Right renal pelvis (tissue), 4 donors: ENCODE data around the gene KLHL6. TPM values are rescaled to one million over a fixed set of nuclear protein-coding genes. Genes with fewer than 3 reads are reported as not detected.
"Not testable (repeated sequence)": the region's sequence is repeated elsewhere in the genome, so short reads cannot be mapped to it uniquely, and the experiment has no call there.

Source experiments
- DNase-seq, 4 donors: peaks; one replicate each; pipeline ENCODE4 v3.0.0-alpha.2; 2013; ENCODE audit warnings: low read depth in 4 of 4, low spot score in 3 of 4, missing footprints in 1 of 4
- polyA plus RNA-seq, 4 donors: library from polyadenylated mRNA; unstranded; fragments of 120-200 nt; gene quantifications; one replicate each; pipeline ENCODE4 v1.2.1, GENCODE V29; 2013; ENCODE audit not compliant: insufficient read length in 4 of 4

Gene KLHL6
- polyA plus RNA-seq, 4 donors = 1.0 to 1.3 (median 1.1) TPM

DNA sequence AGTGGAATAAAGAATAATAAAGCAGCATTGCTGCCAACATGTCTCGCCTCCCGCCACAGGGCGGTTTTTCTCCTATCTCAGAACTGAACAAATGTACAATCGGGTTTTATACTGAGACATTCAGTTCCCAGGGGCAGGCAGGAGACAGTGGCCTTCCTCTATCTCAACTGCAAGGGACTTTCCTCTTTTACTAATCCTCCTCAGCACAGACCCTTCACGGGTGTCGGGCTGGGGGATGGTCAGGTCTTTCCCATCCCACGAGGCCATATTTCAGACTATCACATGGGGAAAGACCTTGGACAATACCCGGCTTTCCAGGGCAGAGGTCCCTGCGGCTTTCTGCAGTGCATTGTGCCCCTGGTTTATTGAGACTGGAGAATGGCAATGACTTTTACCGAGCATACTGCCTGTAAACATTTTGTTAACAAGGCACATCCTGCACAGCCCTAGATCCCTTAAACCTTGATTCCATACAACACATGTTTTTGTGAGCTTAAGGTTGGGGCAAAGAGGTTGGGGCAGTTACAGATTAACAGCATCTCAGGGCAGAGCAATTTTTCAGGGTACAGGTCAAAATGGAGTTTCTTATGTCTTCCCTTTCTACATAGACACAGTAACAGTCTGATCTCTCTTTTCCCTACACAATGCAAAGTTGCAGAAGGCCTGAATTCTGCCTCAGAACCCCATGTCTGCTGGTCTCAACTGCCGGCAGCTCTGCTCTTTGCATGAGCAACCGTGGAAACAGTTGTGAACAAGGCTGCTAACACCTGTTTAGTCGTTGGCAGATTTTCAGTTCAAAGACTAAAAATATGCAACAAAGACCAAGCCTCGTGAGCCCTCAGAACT lies 44.0 kb downstream of the KLHL6 start:
- DNase-seq = not testable (repeated sequence)

DNA sequence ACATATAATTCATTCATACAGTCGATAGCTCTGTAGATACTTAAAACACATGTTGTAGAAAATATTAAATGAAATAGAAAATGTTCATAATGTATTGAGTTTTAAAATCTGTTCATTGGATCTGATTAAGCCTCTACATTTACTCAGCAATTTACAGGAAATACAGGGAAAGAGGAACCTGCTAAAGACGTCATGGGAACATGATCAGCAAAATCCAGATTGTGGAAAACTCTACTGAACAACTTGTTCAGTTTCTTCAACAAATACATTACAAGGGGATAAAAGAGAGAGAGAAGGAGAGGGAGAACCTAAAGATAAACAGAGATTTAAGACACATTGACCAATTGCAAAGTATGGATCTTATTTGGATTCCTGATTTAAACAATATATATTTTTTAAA lies 46.7 kb downstream of the KLHL6 start:
- DNase-seq = no peak

GRCh38 chr3:183507551-183507950 lies 48.0 kb downstream of the KLHL6 start:
- no peak for DNase-seq

- DNase-seq = no peak
Observed at GRCh38 chr3:183506674-183507320, 48.7 kb downstream of the KLHL6 start.

DNA sequence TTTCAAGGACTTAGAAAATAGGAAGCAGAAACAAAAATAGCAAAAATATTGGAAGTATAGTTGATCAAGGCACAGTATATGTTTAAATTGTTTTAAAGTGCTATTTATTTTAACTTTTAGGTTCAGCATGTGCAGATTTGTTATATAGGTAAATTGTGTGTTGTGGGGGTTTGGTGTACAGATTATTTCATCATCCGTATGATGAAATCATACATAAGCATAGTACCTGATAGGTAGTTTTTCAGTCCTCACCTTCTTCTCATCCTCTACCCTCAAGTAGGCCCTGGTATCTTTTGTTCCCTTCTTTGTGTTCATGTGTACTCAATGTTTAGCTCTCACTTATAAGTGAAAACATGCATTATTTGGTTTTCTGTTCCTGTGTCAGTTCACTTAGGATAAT lies 50.9 kb downstream of the KLHL6 start:
- DNase-seq = no peak

- DNase-seq = no peak
Observed at GRCh38 chr3:183503746-183504145, 51.8 kb downstream of the KLHL6 start.

DNA sequence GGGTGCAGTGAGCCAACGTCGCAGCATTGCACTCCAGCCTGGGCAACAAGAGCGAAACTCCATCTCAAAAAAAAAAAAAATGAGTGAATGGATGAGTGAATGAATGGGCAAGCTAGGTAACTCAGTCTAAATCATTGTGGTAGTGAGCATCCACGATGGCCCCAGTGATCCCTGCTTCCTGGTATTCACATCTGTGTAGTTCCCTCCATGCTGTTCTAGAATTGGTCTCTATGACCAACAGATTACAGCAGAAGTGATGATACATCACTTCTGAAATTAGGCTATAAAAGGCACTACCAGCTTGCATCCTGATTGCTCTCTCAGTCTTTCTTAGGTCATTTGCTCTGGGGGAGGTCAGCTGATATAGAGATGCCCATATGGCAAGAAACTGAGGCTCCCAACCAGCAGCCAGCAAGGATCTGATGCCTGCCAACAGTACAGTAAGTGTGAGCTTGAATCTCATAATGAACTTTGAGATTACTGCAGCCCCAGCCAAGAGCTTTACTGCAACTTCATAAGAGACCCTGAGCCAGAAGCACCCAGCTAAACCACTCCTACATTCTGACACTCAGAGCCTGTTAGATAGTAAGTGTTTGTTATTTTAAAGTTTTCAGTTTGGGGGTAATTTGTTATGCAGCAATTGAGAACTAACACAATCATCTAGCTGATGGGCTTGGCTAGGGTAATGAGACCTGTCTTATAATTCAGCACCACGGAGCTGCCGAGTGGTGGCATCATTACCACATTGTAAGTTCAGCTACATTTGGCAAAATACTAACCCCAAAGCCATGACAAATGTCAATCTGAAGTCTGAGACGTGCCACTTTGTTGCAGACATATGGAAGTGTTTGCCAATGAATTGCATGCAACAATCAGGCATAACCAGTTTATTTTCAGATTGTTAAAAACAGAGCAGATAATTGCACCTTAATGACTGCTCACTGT lies 53.0 kb downstream of the KLHL6 start:
- no peak for DNase-seq

DNA sequence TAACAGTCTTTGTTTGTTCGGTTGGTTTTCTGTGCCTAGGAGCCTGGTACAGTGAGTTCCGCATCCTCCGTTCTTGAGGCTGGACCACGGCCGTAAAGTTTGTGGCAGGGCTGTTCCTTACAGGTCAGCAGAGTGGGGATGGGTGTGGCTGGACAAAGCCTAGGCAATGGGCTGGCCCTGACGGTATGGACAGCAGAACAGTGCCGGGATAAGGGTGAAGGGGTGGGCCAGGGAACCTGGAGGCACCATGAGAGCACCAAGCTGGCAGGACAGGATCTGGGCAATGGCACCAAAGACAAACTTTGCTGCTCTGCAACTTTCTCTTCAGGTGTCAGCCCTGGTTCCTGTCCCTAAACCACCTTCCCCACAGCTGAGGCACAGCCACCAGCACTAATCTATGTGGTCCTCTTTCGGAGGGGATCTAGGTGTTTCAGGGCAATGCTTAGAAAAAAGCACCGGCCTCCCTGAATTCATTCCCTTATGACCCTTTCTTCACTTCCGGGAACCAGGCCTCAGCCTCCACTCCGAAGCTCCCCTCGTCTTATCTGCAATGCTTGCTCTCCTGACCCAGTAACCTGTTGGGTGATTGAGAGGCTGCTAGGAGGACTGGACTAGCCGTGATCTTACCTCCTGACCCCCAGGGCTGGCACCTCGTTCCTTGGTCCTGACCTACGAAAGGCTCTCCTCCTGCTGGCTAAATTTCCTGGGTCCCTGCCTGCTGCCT lies 54.4 kb downstream of the KLHL6 start:
- DNase-seq = no peak

DNA sequence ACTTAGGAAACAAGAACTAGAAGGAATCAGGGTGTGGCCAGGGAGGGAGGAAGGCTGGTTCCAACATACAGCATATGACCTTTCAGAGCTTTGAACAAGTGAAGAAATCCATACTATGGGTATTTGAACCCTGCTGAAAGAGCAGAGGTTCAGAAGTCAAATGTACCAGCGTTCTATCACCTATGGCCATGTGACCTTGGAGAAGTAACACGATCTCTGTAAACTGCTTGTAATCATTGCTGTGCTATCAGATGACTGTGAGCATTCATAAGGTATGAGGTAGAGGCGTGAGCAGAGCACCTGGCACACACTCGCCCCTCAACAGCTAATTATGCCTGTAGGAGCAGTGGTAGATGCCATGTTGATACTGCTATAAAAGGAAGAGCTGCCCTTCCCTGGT lies 55.2 kb downstream of the KLHL6 start:
- DNase-seq = no peak

GRCh38 chr3:183498634-183499033 lies 56.9 kb downstream of the KLHL6 start:
- no peak for DNase-seq

GRCh38 chr3:183497313-183497712 lies 58.2 kb downstream of the KLHL6 start:
- no peak for DNase-seq

- no peak for DNase-seq
Observed at GRCh38 chr3:183496311-183496710, 59.2 kb downstream of the KLHL6 start.

DNA sequence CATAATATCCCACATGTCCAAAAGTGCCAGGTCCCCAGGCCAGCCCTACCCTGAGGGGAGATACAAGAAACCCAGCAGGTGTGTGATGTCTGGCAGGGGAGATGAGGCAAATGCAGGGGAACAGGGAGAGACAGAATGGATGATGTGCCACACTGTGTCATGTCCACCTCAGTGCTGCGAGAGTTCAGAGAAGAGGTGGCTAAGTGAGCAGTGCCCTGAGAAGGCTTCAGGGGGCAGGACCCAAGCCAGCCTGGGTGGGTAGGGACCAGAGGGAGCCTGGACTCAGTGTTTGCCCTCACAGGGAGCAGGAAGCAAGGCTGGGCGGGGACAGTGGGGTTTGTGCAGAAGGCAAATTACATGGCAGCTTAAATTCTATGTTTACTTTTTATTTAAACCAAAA lies 61.2 kb downstream of the KLHL6 start:
- DNase-seq = no peak

DNA sequence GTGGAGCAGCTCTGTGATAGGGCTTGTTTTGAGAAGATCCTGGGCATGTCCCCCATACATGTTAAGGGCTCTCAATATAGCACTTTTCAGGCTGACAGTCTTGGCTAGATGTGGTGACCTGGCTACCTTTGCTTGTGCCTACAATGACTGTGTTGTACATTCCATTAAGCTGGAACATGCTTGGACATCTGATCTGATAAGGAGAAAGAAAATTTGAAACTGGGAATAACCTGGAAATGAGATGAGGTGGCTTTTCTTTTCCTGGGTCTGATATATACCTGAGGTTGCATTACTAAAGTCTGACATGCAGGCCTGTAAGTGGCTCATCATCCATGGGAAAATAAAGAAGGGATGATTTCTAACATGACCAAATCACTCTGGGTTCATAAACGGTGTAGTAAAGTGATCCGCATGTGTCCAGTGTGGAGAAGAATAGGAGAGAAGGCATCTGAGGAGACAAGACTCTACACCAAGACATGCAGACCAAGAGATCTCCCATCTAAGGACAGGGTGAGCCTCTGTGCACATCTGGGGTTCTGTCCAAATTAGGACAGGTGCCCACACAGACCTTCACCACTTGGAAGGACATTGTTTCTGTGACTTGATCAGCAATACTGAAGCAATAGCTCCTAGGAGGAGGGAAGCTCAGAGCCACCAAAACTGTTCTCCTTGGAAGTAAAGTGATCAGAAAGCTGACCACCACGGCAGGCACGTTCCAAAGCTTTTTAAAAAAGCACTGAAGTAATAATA lies 62.0 kb downstream of the KLHL6 start:
- no peak for DNase-seq

DNA sequence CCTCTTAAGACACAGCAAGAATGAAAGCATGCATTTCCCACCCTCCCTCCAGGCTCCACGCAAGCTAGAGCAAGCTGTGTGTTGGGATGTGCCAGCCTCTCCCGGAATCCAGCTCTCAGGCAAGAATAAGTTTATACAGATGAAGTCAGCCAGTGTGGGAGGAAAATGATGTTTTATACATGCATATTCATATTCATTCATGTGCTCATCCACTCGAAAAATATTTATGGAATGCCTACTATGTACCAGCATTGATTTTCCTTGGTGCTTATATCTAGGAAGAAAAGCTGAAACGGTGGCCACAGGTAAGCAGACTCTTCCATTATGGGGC lies 62.7 kb downstream of the KLHL6 start:
- DNase-seq = no peak

GRCh38 chr3:183491923-183492848 lies 63.3 kb downstream of the KLHL6 start:
- DNase-seq = no peak

DNA sequence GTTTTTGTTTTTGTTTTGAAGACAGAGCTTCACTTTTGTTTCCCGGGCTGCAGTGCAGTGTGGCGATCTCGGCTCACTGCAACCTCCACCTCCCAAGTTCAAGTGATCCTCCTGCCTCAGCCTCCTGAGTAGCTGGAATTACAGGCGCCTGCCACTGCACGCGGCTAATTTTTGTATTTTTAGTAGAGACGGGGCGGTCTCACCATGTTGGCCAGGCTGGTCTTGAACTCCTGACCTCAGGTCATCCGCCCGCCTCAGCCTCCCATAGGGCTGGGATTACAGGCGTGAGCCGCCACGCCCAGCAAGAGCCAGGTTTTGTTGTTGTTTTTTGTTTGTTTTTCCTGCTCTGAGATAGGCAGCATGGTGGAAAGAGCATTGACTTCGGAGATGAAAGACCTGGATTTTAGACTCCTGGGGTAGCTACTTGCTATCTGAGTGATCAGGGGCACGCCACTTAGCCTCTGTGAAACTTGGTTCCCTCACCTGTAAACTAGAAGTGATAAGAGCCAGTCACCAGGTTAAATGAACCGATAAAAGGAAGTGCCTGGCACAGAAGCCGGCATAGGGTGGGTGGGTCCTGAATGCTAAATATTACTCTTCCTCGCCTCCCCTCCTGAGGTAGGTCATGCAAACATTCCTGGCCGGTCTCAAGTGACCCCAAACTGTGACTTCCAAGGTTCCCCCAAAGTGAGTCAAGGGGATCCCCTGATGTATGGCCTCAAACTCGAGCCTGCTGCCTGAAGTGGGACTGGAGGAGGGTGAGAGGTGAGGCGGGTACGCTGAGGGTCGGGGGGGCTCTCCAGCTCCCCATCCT lies 64.2 kb downstream of the KLHL6 start:
- no peak for DNase-seq

DNA sequence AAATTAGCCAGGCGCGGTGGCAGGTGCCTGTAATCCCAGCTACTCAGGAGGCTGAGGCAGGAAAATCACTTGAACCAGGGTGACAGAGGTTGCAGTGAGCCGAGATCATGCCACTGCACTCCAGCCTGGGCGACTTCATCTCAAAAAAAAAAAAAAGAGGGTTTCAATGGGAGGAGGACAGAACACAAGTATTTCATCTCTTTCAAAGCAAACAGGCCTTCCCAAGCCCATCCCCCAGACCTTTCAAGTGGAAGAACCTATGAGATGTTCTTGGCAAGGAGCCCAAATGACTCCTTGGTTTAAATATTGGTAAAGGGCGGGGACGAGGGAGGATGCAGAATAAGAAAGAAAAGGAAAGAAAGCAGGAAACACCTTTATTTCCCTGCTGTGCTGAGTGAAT lies 64.9 kb downstream of the KLHL6 start:
- peak in 3 of 4 donors; percentile 7 to 44 (median 14) for DNase-seq
